Left lung (tissue), 14 donors: Measurements from ENCODE around the gene TAPBPL. TPM values are rescaled to one million over a fixed set of nuclear protein-coding genes. Genes with fewer than 3 reads are reported as not detected.

Source experiments
- ATAC-seq: fragments of 200-7000 bp; cut with Tn5 transposase; one replicate; pipeline ENCODE4 v1.9.1; 2020; ENCODE audit warnings: moderate library complexity
- DNase-seq, 4 donors: peaks; one replicate each; pipeline ENCODE4 v3.0.0-alpha.2; 2013 to 2020
- H3K27ac ChIP-seq, 2 donors: fragments of 200-600 bp; sonication (generic) in 1 of 2; one replicate each; pipeline versions ENCODE4 v1.5.0 to v1.8.0; 2020 to 2021
- H3K27me3 ChIP-seq, 2 donors: fragments of 200-600 bp; sonication (generic) in 1 of 2; one replicate each; pipeline versions ENCODE4 v1.5.0 to v1.8.0; 2020 to 2021
- H3K36me3 ChIP-seq, 2 donors: fragments of 200-600 bp; sonication (generic) in 1 of 2; one replicate each; pipeline versions ENCODE4 v1.5.0 to v1.8.0; 2020 to 2021
- H3K4me1 ChIP-seq, 2 donors: fragments of 200-600 bp; one replicate each; pipeline ENCODE4 v1.8.0; 2021
- H3K4me3 ChIP-seq, 2 donors: fragments of 200-600 bp; sonication (generic) in 1 of 2; one replicate each; pipeline versions ENCODE4 v1.5.0 to v1.8.0; 2020 to 2021; ENCODE audit warnings: mild to moderate bottlenecking in 1 of 2
- H3K9me3 ChIP-seq, 2 donors: fragments of 200-600 bp; sonication (generic) in 1 of 2; one replicate each; pipeline versions ENCODE4 v1.5.0 to v1.8.0; 2020 to 2021
- CTCF ChIP-seq, 2 donors: fragments of 200-600 bp; sonication (generic) in 1 of 2; IDR thresholded peaks; one replicate each; pipeline versions ENCODE4 v1.5.0 to v1.8.0; 2021; ENCODE audit warnings: antibody characterized with exemption in 2 of 2
- intact Hi-C, 2 donors: fragments of 100-400 bp; cut with DNase I; formaldehyde crosslinking; loops; one replicate each; pipeline versions ENCODE4 v1.11.2 to v1.14.2; 2022
- long read RNA-seq, 12 donors: library from polyadenylated mRNA in 2 of 12; unstranded in 2 of 12; transcript quantifications; one replicate each; pipeline ENCODE4 v2.0.0 and lab custom pipeline, GENCODE V29; 2019 to 2026
- polyA plus RNA-seq, 6 donors: library from polyadenylated mRNA; unstranded; fragments of 120-200 nt; gene quantifications; one replicate each; pipeline ENCODE4 v1.2.1, GENCODE V29; 2013; ENCODE audit not compliant: insufficient read length in 6 of 6
- total RNA-seq, 2 donors: library from RNA; stranded (reverse); fragmentation: NEBNext Ultra II Directional; extraction: Animal tissue kit (Norgen Biotek cat#: 25700); gene quantifications; one replicate each; pipeline ENCODE4 v1.2.1, GENCODE V29; 2021
- donor health status: DM: no; HTN: yes; CAD: no.
- donor health status: DM: no; HTN: no; CAD: no.

TAPBPL gene
- total RNA-seq (10 to 100 TPM; 18.2 to 33.8 TPM), polyA plus RNA-seq (10 to 100 TPM; 18.0 to 26.1 (median 19.0) TPM)
- long read RNA-seq, donor 1, partial matches to known transcripts, result 0 of 7 reads
- long read RNA-seq, donor 1, other reads (novel, unspliced or antisense), result 0 of 7 reads
- long read RNA-seq, donor 2, partial matches to known transcripts, result 0 of 3 reads
- long read RNA-seq, donor 2, other reads (novel, unspliced or antisense), result 0 of 3 reads
- long read RNA-seq, donor 3, transcript TAPBPL-201 (7 exons, 1,741 nt), result major isoform, 5 of 21 reads
- long read RNA-seq, donor 3, partial matches to known transcripts, result 16 of 21 reads
- long read RNA-seq, donor 3, other reads (novel, unspliced or antisense), result 0 of 21 reads
- long read RNA-seq, donor 4, transcript TAPBPL-201 (7 exons, 1,741 nt), result major isoform, 35 of 45 reads
- long read RNA-seq, donor 4, partial matches to known transcripts, result 8 of 45 reads
- long read RNA-seq, donor 4, other reads (novel, unspliced or antisense), result 2 of 45 reads
- long read RNA-seq, donor 5, partial matches to known transcripts, result 13 of 15 reads
- long read RNA-seq, donor 5, other reads (novel, unspliced or antisense), result 0 of 15 reads
- long read RNA-seq, donor 6, partial matches to known transcripts, result 15 of 19 reads
- long read RNA-seq, donor 6, other reads (novel, unspliced or antisense), result 0 of 19 reads
- long read RNA-seq, donor 7, partial matches to known transcripts, result 0 of 4 reads
- long read RNA-seq, donor 7, other reads (novel, unspliced or antisense), result 0 of 4 reads
- long read RNA-seq, donor 8, partial matches to known transcripts, result 0 of 5 reads
- long read RNA-seq, donor 8, other reads (novel, unspliced or antisense), result 0 of 5 reads
- long read RNA-seq, donor 9, result 0 reads
- long read RNA-seq, donor 10, transcript TAPBPL-201 (7 exons, 1,741 nt), result major isoform, 30 of 40 reads
- long read RNA-seq, donor 10, partial matches to known transcripts, result 1 of 40 reads
- long read RNA-seq, donor 10, other reads (novel, unspliced or antisense), result 9 of 40 reads
- long read RNA-seq, donor 11, partial matches to known transcripts, result 0 of 1 reads
- long read RNA-seq, donor 11, other reads (novel, unspliced or antisense), result 0 of 1 reads
- long read RNA-seq, donor 12, partial matches to known transcripts, result 19 of 25 reads
- long read RNA-seq, donor 12, other reads (novel, unspliced or antisense), result 0 of 25 reads

GRCh38 chr12:6451348-6452244, at the start of gene TAPBPL:
Gene TAPBPL (plus strand): TSS chr12:6452042. CDS start chr12:6452249, 207 bp downstream.
- ATAC-seq (peak; percentile 92), DNase-seq (peak; percentile 82 to 91 (median 88))
- TF ChIP-seq CTCF (IDR thresholded peaks at IDR 0.05), result no peak
- no peaks in the 10 kb centered on the region for H3K9me3 ChIP-seq
- intact Hi-C loops, result loop anchor here in 1 of 2 donors (10.0 kb wide), 1 partner anchor 127 kb away; no protein-coding TSS in a partner anchor
- peaks cover 7 to 26% of the 10 kb centered on the region in 2 donors for H3K4me1 ChIP-seq
- no peaks in the 10 kb centered on the region for H3K27me3 ChIP-seq
- peak within 1 kb of the TSS; percentile 96 to 98 for H3K27ac ChIP-seq
- peaks cover 0 to 44% of the 10 kb centered on the region in 2 donors for H3K36me3 ChIP-seq
- peak within 1 kb of the TSS; percentile 64 to 75 for H3K4me3 ChIP-seq

GRCh38 chr12:6404390-6404789, 47.5 kb upstream of the TAPBPL start:
- TF ChIP-seq CTCF (IDR thresholded peaks at IDR 0.05), result no peak
- intact Hi-C loops, result no loop called here
- Histone ChIP-seq H3K4me3 (no peak overlapping the region), H3K36me3 (no peaks in the 10 kb centered on the region), H3K4me1 (no peaks in the 10 kb centered on the region), H3K27me3 (no peaks in the 10 kb centered on the region), H3K27ac (no peak overlapping the region), H3K9me3 (no peaks in the 10 kb centered on the region)
- ATAC-seq (no peak), DNase-seq (no peak)

- no peaks in the 10 kb centered on the region for H3K9me3 ChIP-seq
- DNase-seq (no peak), ATAC-seq (peak; percentile 93)
- no peak overlapping the region for H3K4me3 ChIP-seq
- intact Hi-C loops, result no loop called here
- H3K36me3 ChIP-seq, result no peaks in the 10 kb centered on the region
- no peaks in the 10 kb centered on the region for H3K4me1 ChIP-seq
- no peaks in the 10 kb centered on the region for H3K27me3 ChIP-seq
- TF ChIP-seq CTCF (IDR thresholded peaks at IDR 0.05), result no peak
- no peak overlapping the region for H3K27ac ChIP-seq
These were observed 45.9 kb upstream of the TAPBPL start for GRCh38 chr12:6405963-6406362.

GRCh38 chr12:6407236-6407954, 44.4 kb upstream of the TAPBPL start:
- Histone ChIP-seq H3K36me3 (no peaks in the 10 kb centered on the region), H3K27ac (no peak overlapping the region), H3K27me3 (no peaks in the 10 kb centered on the region), H3K4me1 (no peaks in the 10 kb centered on the region), H3K4me3 (no peak overlapping the region), H3K9me3 (no peaks in the 10 kb centered on the region)
- TF ChIP-seq CTCF (IDR thresholded peaks at IDR 0.05), result no peak
- intact Hi-C loops, result no loop called here
- no peak for DNase-seq
- no peak for ATAC-seq
